Fibroblast of pulmonary artery (primary cell): Measurements from ENCODE around the gene AADACL4.
"Not testable (repeated sequence)": the region's sequence is repeated elsewhere in the genome, so short reads cannot be mapped to it uniquely, and the experiment has no call there.

Experiments
- DNase-seq: peaks from one replicate; pipeline ENCODE4 v3.0.0-alpha.2; 2010; ENCODE audit warnings: low read depth
- H3K4me3 ChIP-seq: replicated peaks from 2 replicates; pipeline ENCODE4 v1.5.1; 2011; ENCODE audit warnings: low read depth, mild to moderate bottlenecking, control low read depth, low read length, moderate library complexity
- TF ChIP-seq, protein P1 (sequence below): IDR thresholded peaks from 2 replicates; pipeline ENCODE4 v1.5.1; 2011; ENCODE audit warnings: mild to moderate bottlenecking, control low read depth, low read length, inconsistent platforms; ENCODE audit errors: missing control alignments

AADACL4 gene

GRCh38 chr1:12708396-12709090 lies 64.7 kb downstream of the AADACL4 start:
- no peak for DNase-seq
- H3K4me3 ChIP-seq = no peak overlapping the region
- TF ChIP-seq, protein P1, sequence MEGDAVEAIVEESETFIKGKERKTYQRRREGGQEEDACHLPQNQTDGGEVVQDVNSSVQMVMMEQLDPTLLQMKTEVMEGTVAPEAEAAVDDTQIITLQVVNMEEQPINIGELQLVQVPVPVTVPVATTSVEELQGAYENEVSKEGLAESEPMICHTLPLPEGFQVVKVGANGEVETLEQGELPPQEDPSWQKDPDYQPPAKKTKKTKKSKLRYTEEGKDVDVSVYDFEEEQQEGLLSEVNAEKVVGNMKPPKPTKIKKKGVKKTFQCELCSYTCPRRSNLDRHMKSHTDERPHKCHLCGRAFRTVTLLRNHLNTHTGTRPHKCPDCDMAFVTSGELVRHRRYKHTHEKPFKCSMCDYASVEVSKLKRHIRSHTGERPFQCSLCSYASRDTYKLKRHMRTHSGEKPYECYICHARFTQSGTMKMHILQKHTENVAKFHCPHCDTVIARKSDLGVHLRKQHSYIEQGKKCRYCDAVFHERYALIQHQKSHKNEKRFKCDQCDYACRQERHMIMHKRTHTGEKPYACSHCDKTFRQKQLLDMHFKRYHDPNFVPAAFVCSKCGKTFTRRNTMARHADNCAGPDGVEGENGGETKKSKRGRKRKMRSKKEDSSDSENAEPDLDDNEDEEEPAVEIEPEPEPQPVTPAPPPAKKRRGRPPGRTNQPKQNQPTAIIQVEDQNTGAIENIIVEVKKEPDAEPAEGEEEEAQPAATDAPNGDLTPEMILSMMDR = no peak

GRCh38 chr1:12709091-12709491 lies 65.2 kb downstream of the AADACL4 start:
- no peak for DNase-seq
- H3K4me3 ChIP-seq = no peak overlapping the region
- TF ChIP-seq, protein P1 = no peak

DNA sequence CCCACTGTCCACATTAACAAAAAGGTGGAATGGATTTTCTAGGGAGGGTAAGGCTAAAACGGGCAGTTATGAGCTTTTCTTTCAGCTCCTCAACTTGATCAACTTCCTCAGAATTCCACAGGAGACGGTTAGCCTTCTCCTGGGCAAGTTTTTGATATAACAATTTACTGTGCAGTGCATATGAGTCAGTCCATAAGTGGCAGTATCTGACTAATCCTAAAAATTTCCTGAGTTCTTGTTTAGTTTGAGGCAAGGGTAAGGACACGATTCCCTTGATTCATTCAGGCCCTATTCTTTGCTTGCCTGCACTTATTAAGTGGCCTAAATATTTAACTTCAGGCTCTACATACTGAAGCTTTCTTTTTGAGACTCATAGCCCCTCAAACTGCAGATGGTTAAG lies 65.8 kb downstream of the AADACL4 start:
- H3K4me3 ChIP-seq = no peak overlapping the region
- TF ChIP-seq, protein P1 = no peak
- DNase-seq = no peak

DNA sequence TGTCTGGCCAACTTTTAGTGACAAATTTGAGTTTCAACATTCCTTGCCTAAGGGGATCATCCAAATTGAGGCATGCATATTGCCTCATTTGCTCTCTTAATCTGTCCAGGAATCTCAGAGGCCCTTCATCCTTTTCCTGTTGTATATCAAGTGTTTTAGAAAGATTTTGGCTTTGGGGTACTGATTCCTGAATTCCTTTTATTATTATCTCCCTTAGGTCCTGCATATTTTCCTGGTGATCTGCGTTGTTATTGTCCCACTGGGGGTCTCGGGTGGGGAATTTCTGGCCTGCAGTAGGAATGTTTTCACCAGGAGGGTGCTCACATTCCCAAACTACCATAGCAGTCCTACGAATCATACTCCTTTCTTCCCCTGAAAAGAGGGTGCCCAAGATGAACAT lies 67.7 kb downstream of the AADACL4 start:
- DNase-seq = no peak
- TF ChIP-seq, protein P1 = no peak
- H3K4me3 ChIP-seq = no peak overlapping the region

DNA sequence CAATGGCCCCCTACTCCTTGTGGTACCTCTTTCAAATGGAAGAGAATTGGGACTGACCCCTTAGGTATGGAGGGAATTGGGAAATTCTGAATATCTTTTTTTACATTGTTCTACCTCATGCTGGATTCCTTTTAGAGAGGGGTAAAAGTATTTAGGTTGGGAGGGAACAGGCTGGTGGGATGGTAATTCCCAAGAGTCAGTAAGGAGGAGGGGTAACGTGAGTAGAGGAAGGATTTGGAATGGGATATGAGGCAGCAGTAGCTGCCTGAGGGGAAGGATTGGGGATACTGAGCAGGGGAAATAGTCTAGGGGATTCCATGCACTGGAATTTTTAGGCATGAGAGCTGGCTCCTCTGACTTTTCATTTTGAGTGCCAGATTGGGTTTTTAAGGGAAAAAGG lies 68.2 kb downstream of the AADACL4 start:
- DNase-seq = no peak
- TF ChIP-seq, protein P1 = no peak
- H3K4me3 ChIP-seq = no peak overlapping the region

DNA sequence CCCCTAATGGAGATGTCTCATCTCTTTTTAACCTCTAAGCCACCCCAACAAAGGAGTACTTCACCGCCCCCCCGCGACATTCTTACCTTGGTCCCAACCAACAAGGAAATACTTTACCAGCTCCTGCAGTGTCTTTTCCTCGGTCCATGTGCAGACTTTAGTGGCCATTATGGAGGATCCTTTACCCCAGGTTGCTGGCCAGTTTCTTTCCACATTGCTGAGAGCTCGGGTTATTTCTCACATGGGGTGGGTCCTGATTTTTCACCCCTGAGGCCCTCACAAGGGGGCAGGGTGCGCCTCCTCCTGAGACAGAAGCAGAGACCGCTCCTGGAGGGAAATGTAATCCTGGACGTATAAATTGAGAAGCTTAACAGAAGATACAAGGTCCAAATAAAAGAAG lies 69.0 kb downstream of the AADACL4 start:
- TF ChIP-seq, protein P1 = no peak
- no peak for DNase-seq
- no peak overlapping the region for H3K4me3 ChIP-seq

DNA sequence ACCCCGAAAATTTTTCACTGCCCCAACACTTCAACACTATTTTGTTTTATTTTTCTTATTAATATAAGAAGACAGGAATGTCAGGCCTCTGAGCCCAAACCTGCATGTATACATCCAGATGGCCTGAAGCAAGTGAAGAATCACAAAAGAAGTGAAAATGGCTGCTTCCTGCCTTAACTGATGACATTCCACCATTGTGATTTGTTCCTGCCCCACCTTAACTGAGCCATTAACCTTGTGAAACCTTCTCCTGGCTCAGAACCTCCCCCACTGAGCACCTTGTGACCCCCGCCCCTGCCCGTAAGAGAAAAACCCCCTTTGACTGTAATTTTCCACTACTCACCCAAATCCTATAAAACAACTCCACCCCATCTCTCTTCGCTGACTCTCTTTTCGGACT lies 69.8 kb downstream of the AADACL4 start:
- not testable (repeated sequence) for DNase-seq, H3K4me3 ChIP-seq
